Ammon's horn (tissue), 1 donor: Measurements from ENCODE around the gene CHST5.
A peak's percentile ranks its signal among the peaks of the same experiment; 100 is the strongest.

ENCODE experiments used
- DNase-seq: peaks from one replicate; pipeline ENCODE4 v3.0.0-alpha.2; 2016; ENCODE audit warnings: low spot score

Gene CHST5

DNA sequence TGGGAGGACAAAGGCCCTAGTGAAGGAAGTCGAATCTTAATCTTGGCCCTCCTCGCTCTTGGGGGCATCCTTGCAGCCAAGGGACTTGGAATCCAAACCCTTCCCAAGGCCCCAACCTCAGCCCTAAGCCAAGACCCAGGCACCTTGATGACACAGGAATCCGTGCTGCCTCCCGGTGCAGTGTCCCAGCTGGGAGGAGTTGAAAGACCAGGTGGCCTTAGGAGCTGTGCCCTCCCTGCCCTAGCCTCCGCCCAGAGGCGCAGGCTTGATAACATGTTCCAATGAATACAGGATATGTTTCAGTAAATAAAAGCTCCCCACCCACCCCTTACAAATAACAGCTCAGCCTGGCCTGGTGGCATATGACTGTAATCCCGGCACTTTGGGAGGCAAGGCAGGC is at the start of gene CHST5:
CHST5 (minus strand) TSS at position 208 of the 400 bp plus-strand sequence. CDS start 5,724 bp downstream, outside the sequence.
- no peak for DNase-seq

DNA sequence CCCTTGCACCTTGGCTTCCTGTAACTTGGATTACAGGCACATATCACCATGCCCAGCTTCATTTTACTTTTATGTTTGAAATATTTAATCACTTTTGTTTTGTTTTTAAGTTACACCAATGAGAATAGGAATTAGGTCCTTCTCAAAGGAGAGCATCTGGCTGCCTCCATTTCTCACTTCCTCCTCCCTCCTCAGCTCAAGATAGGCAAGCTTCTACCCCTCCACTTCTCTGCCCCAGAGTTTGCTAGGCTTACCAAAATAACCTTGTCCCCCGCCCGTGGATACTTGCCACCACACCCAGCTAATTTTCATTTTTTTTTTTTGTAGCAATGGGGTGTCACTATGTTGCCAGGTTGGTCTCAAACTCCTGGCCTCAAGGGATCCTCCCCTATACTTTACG is 48.2 kb upstream of the CHST5 start:
- DNase-seq, result no peak

DNA sequence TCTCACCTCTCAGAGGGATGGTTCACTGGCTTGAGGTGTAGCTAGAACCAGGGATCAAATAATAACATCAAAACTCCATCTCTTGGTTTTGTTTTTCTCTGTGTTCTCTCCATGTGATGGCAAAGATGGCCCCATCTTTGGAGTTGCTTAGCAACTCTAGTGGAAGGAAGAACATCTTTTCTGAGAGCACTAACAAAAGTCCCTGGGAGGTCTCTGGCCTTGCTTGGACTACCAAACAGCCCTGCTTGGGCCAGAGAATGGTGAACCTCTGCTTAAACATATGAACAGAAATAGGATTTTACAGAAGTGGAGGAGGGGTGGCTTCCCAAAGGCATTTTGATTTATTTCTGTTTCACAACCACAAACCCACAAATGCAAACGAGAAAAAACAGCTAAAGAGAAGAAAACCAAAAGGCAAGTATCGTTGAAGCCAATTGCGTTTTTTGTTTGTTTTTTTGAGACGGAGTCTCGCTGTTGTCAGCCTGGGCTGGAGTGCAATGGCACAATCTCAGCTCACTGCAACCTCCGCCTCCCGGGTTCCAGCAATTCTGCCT is 43.5 kb upstream of the CHST5 start:
- no peak for DNase-seq

DNA sequence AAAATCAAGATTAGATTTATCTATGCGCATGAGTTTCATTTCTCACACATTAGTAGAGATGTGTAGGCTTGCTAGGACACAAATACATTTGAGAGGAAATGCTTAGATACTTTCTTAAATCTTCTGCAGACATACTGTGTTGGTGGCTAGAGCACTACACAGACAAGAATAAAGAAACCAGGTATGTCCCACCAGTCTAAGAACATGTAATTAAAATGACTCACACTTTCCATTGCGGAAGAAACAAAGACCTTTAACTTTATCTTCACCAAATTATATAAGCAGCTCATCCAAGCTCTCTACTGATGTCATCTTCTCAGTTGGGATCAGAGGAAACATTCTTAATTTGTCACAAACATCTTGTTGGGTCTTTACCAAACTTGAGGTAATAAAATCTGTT is 42.8 kb upstream of the CHST5 start:
- DNase-seq, result no peak

DNA sequence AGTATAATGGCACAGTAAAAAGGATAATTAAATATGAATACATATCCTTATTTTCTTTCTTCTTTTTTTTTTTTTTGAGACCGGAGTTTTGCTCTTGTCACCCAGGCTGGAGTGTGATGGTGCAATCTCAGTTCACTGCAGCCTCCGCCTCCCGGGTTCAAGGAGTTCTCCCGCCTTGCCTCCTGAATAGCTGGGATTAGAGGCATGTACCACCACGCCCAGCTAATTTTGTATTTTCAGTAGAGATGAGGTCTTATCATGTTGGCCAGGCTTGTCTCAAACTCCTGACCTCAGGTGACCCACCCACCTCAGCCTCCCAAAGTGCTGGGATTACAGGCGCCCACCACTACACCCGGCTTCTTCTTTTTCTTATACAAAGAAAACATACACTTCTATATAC is 42.3 kb upstream of the CHST5 start:
- DNase-seq, result no peak

DNA sequence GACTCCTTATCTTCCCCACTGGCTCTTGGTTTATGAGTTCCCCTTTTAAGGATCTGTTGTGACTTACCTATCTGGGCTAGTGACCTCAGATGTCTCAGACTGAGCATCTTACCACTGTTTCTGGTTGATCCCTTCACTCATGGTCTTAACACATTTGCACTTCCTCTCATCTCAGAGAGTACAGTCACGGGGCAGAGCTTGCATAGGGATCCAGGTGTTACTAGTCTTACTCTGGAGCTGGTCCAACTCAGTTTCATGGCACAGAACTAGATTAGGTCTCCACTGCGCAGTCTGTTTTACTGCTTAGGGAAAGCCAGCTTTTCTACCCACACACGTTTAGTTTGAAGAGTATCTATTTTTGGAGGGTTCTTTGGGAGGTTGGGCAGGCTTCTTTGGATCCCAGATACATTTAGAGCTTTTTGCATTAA is 40.5 kb upstream of the CHST5 start:
- peak; percentile 33 for DNase-seq

DNA sequence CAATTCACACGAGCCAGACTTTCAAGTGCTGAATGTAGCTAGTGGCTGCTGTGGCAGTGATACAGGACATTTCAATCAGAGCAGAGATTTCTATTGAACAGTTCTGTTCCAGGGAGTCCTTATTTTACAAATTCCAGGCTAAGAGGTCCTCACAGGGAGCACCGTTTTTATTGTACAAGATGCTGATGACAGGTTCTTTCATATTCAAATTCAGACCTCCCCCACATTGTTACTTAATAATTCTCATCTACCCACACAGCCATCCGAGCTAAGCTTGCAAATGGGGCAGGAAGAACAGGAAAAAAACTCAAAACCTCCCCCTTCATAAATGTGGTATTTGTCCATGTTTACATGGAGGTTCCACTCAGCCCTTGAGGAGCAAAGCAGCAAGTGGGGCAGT is 40.0 kb upstream of the CHST5 start:
- DNase-seq, result peak; percentile 33

DNA sequence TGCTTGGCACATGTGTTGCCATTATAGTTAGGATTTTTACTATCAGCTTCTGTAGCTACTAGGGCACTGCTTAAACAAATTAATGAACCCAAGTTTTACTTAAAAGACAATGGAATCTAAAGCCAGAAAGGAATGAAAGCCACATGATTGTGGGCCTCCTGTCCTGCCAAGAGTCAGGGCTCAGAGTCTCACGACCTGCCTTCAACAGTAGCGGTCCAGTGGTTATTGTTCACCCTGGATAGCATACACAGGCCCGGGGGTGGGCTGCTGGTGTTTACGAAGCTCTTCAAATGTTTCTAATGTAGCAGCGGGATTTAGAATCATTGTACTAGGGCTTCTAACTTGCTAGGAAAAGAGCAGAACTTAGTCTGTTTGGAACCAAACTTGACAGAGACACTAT is 38.0 kb upstream of the CHST5 start:
- no peak for DNase-seq

DNA sequence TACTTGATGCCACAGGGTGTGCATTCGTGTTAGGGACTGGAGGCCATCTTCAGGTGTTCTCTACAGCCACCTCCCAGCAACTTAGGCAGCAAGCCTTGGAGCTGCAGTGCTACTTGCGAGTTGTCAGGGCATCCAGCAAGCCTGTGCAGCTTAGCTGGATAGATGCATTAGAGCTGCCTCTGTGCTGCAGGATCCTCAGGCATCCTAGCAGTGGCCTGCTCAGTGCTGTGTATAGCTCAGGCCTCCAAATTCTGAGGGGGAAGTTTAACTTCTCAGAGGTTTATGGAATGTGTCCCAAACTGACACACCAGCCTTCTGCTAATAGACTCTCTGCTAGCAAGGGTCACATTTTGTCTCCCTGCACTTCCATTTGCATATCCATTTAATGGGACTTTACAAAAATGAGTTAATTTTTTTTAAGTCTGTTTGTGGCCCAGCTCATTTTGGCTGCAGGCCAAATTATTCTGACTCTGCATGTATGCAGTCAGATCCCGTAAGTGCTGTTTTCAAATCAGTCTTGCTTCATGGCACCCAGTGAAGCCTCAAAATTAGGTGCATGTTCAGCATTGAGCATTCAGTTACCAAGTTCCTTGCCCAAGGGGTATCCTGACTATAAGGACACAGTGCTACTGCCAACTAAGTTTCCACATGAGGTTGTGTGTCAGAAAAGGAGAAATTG is 37.1 kb upstream of the CHST5 start:
- no peak for DNase-seq

DNA sequence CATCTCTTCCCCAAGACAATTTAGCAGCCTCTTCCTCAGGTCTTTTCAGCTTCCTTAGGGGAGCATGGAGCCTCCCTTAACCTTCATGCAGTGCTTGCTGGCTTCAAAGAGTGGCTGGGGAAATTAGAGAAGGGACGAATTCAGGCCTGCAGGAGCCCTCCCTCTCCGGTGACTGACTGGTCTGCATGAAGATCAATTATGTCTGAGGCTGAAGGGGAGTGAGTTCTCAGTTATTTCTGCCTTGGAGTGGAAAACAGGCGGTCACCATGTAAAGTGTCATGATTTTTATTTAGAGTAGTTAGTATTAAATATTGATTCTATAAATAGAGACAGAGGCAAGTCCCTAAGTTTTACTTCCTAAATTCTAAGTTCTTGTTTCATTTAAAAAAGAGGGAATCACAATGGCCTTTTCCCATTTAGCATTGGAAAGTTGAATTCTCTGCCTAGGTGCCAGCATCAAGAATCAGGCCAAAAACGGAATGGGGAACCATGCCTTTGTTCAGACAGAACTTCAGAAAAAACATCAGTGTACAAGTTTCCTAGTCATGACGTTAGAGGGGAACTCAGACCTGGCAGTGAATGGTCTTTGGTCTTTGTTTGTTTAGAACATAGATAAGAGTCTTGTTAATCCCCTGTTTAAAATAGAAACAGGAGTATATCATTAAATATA is 34.6 kb upstream of the CHST5 start:
- DNase-seq, result peak; percentile 51

DNA sequence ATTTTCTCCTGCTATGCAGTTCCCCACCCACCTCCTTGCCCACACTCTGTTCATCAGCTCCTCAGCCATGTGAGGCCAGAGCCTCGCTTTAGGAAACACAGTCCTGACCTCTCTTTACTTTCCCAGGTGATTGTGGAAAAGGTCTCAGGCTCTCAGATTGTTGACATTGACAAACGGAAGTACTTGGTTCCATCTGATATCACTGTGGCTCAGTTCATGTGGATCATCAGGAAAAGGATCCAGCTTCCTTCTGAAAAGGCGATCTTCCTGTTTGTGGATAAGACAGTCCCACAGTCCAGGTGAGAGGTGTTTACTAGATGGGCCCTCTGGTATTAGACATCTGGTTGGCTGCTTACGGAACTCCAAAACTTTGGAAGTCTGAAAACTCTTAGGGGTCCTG is 32.0 kb upstream of the CHST5 start:
- no peak for DNase-seq

DNA sequence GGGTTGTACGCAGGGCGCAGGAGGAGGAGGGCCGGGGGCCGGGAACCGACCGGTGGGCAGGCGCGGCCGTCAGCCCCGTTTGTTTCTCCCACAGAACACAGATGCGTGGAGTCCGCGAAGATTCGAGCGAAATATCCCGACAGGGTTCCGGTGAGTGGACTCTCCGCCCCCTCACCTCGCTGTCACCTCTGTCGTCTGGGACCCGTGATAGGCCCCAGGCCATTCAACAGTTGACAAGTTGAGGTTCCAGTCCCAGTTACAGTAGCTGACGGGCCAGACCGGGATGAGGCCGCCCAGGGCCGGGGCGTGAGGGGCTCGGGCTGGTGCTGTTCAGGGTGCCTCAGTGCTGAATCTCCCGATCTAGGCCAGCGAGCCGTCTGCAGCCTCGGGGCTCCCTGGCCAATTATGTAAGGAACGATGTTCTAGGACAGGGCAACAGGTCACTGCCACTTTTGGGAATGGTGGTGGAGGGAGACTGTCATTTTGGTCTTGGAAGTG is 30.9 kb upstream of the CHST5 start:
- no peak for DNase-seq

DNA sequence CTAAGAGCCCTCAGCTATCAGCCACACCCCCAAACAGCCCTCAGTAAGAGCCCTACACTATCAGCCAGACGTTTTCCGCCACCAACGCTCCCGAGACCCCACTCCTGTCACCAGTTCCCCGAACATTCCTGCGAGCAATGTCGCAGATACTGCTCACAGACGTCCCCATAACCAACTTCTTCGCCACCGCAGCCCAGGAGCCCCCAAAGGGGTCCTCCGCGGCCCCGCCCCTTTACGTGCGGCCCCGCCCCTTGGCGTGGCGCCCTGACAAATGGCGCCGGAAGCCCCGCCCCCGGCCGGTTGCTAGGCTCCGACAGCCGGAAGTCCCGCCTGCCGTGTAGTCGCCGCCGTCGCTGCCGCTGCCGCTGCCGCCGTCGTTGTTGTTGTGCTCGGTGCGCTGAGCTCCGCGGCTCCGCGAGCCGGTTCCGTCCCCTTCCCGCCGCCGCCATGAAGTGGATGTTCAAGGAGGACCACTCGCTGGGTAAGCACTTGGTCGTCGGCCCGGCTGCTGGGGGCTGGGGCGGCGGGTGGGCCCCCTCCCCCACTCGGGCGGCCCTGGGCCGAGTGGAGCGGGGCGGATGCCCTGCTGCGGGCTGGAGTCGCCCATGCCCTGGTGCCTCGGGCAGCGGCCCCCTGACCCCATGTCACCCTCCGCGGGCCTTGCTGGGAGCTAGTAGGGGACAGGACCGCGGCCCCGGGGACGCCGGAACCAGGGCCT is 30.3 kb upstream of the CHST5 start, which contains the start of gene GABARAPL2:
GABARAPL2 (plus strand) TSS at position 340 of the 718 bp plus-strand sequence; CDS start at position 448, 108 bp downstream.
- peak; percentile 86 for DNase-seq

DNA sequence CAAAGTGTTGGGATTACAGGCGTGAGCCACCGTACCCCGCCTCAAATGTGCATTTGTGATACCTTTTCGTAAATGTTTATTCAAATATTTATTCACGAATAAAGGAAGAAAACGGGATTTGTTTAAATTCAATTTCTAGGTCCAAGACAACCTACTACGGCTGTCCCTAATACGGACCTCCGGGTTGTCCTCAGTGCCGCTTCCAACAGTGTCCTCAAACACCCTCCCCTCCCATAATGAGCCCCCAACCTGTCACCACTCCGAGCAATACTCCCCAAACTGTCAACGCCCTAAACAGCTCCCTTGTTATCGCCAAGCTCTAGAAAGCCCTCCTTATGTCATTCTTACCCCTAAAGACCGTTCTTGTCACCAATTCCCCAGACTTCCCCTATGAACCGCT is 29.7 kb upstream of the CHST5 start:
- DNase-seq, result no peak

DNA sequence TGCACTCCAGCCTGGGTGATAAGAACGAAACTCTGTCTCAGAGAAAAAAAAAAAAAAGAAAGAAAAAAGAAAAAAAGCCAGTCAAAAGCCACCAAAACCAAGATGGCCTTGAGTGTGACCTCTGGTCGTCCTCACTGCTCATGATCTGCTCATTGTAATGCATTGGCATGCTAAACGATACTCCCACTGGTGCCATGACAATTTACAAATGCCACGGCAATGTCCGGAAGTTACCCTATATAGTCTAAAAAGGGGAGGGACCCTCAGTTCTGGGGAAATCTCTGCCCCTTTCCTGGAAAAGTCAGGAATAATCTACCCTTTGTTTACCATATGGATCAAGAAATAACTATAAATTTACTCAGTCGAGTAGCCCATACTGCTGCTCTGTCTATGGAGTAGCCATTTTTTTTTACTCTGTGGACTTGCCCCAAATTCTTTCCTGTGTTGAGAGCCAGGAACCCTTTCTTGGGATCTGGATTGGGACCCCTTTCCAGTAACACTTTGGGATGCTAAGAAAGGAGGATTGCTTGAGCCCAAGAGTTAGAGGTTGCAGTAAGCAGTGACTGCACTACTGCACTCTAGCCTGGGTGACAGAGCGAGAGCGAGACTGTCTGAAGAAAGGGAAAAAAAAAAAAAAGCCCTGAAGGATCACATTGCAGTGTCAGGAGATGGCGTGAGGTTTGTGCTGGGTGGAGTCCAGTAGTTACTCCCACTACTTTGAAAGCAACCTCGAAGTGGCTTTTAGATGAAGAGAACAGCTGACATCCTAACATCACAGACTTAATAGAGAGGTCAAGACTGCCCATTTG is 23.9 kb upstream of the CHST5 start:
- DNase-seq, result no peak

DNA sequence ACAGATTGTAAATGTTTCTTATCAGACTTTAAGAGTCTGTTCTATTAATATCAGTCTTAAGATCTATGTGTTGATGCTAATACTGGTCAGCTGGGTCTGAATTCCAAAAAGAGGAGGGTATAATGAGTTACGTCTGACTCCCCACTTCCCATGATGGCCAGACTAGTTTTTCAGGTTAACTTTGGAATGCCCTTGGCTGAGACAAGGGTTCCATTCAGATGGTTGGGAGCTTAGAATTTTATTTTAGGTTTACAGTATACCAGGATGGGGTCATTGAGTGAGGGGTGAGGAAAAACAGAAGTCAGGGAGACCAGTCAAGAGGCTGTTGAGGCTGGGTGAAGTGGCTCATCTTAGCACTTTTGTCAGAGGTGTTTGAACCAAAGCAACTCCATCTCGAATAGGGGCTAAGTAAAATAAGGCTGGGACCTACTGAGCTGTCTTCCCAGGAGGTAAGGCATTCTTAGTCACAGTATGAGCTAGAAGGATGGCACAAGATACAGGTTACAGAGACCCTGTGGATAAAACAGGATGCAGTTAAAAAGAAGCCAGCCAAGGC is 23.0 kb upstream of the CHST5 start:
- no peak for DNase-seq

DNA sequence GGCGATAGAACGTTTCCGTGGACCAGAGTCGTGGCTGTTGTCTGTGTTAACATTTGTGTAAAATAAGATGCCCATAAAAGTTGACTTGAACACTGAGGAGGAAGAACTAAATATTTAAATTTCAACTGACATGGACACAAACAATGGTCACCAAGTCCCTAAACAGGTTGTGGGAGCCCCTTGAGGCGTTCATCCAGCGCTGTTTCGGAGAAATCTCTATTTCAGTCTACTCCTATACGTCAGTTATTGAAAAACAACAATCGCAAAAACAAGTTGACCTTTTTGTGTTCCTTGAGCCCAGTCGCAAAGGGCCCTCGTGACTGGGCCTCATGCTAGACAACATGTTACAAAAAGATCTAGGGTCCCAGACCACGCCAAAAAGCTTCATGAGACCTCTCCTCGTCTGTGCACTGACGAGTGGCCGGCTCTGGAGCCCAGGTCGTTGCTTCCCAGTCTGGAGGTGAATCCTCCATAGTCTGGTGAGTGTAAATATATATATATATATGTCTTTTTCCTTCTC is 20.6 kb upstream of the CHST5 start:
- DNase-seq, result no peak

DNA sequence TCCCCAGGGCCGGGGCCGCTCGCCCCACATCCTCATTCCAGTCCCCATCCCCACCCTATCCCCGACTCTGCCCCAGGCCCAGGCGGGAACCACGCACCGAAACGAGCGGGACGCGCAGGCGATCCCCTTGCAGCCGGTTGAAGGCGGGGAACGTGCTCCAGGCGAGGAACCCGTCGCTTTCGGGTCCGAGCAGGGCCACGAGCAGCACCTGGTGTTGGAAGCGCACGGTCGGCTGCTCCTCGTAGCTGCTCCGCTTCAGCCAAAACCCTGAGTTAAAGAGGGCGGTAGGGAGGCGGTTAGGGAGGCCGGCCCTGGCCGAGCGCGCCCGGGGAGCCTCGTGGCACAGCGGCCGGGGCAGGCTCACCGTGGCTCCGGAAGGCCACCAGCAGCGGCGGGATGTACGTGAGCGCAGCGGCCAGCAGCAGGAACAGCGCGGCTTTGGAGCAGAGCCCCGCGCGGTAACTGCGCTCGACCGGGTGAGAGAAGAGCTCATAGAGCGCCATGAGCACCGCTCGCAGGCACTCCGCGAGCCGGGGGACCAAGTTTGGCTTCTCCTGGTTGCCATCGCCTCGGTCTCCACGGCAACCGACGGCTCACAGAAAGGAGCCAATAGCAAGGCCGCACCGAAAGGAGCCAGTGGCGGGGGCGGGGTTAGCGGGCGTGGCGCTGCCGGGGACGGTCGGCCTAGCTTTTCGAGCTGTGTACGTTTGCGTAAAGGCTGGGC is 20.0 kb upstream of the CHST5 start, which contains the start of gene TMEM231:
TMEM231 (minus strand) TSS at position 546 of the 724 bp plus-strand sequence; CDS start at position 503, 43 bp downstream.
- peak; percentile 98 for DNase-seq

DNA sequence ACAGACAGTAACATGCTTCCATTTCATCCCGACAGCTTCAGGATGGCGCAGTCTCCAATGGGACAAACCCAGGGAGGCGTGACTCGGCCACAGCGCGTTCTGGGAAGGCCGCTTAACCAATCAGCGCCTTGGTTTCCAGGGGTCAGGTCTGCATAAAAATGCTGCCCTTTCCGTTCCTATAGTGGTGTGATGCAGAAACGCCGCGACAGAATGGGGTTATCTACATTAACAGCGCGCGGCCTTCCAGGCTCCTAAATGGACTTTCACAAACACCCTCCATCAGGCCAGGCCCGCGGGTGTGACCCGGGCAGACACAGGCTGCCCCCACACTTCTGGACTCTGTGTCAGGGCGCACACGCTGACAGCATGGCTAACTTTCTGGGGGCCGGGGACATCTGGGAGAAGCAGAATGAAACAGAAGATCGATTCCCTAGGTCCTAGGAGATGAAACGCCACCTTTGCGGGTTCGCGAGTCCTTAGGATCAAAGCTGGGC is 19.4 kb upstream of the CHST5 start:
- peak; percentile 94 for DNase-seq

DNA sequence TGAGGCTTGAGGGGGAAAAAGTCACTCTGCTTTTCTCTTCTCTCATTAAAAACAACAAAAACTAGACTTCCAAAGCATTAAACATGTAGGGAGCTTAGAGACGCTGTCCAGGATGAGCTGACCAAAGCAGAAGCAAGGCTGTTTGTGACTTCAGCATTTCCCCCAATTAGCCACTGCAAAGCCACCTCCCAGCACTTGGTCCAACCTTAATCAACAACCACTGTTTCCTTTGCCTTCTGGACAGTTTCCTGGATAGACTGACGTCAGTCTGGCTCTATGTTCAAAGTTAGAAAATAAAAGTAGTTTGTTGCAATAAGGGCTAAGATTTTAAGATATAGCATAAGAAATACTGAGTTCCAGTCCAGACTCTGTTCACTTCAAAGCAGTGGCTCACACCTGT is 17.0 kb upstream of the CHST5 start:
- DNase-seq, result peak; percentile 56
